ENCODE data around the gene DRICH1.
"Not testable (repeated sequence)": the region's sequence is repeated elsewhere in the genome, so short reads cannot be mapped to it uniquely, and the experiment has no call there.

The DRICH1 gene

DNA sequence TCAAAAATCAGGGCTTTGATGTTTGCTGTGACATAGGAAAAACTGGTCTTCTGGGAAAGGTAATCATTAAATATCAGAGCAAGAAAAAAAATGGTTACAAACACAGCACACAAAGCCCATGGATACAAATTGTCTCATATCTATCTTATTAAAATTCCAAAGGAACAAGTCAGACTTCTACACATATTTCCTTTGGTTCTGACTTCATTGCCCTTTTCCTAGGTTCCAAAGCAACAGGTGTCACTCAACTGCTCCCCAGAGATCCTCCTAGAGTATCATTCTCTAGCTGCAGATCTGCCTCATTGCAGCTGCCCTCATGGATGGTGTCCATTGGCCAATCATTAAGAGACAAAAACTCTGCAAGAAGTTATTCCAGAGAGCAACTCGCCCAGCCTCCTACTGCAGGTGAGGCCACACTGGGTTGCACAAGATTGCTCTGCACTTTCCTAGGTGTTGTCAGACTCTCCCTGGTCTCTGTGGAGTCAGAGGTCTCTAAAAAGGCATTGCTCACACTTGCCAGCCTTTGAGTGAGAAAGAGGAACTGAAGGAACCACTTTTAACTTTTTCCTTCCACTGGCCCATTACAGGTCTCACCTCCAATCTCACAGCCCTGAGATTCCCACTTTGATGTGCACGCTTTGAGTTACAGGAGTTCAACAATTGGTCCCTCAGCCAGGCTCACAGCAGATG is 5.7 kb downstream of the DRICH1 start:
- ATAC-seq: peak; percentile 32
- TF ChIP-seq ZC3H10 (CRISPR knock-in tag; IDR thresholded peaks at IDR 0.05): no peak
- TF ChIP-seq BACH2 (CRISPR knock-in tag; IDR thresholded peaks at IDR 0.05; ENCODE audit: borderline replicate concordance): no peak
- no peak for TF ChIP-seq ESRRG (CRISPR knock-in tag; IDR thresholded peaks at IDR 0.05)

DNA sequence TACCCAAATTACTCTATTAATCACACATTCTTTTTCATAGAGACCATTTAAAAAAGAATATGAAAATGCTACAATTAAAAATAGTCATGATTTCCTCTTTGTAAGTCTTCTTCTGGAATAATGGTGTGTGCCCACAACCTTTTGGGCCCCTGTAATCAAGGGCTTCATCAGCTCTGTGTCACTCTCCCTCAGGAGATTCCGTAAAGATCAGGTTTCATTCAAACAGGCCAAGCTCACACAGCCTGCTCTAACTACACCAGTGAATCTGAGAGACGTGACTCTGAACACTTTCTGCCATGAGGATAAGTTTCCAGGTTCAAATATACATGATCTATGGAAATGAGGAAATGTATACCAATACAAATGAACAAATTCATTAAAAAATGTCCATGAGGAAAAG is 9.5 kb downstream of the DRICH1 start:
- no peak for ATAC-seq
- TF ChIP-seq RARB (CRISPR knock-in tag; IDR thresholded peaks at IDR 0.05) (no peak), PPARA (CRISPR knock-in tag; IDR thresholded peaks at IDR 0.05; ENCODE audit: borderline replicate concordance) (no peak), TOX (CRISPR knock-in tag; IDR thresholded peaks at IDR 0.05; ENCODE audit: borderline replicate concordance) (no peak), BACH2 (CRISPR knock-in tag; IDR thresholded peaks at IDR 0.05; ENCODE audit: borderline replicate concordance) (no peak), ZNF8 (CRISPR knock-in tag; IDR thresholded peaks at IDR 0.05) (no peak), ZFP30 (CRISPR knock-in tag; IDR thresholded peaks at IDR 0.05) (no peak), CSDC2 (CRISPR knock-in tag; IDR thresholded peaks at IDR 0.05) (no peak), GLIS3 (CRISPR knock-in tag; IDR thresholded peaks at IDR 0.05) (no peak)
- TF ChIP-seq, protein P1, sequence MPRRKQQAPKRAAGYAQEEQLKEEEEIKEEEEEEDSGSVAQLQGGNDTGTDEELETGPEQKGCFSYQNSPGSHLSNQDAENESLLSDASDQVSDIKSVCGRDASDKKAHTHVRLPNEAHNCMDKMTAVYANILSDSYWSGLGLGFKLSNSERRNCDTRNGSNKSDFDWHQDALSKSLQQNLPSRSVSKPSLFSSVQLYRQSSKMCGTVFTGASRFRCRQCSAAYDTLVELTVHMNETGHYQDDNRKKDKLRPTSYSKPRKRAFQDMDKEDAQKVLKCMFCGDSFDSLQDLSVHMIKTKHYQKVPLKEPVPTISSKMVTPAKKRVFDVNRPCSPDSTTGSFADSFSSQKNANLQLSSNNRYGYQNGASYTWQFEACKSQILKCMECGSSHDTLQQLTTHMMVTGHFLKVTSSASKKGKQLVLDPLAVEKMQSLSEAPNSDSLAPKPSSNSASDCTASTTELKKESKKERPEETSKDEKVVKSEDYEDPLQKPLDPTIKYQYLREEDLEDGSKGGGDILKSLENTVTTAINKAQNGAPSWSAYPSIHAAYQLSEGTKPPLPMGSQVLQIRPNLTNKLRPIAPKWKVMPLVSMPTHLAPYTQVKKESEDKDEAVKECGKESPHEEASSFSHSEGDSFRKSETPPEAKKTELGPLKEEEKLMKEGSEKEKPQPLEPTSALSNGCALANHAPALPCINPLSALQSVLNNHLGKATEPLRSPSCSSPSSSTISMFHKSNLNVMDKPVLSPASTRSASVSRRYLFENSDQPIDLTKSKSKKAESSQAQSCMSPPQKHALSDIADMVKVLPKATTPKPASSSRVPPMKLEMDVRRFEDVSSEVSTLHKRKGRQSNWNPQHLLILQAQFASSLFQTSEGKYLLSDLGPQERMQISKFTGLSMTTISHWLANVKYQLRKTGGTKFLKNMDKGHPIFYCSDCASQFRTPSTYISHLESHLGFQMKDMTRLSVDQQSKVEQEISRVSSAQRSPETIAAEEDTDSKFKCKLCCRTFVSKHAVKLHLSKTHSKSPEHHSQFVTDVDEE (CRISPR knock-in tag; IDR thresholded peaks at IDR 0.05): no peak
- TF ChIP-seq, protein P2, sequence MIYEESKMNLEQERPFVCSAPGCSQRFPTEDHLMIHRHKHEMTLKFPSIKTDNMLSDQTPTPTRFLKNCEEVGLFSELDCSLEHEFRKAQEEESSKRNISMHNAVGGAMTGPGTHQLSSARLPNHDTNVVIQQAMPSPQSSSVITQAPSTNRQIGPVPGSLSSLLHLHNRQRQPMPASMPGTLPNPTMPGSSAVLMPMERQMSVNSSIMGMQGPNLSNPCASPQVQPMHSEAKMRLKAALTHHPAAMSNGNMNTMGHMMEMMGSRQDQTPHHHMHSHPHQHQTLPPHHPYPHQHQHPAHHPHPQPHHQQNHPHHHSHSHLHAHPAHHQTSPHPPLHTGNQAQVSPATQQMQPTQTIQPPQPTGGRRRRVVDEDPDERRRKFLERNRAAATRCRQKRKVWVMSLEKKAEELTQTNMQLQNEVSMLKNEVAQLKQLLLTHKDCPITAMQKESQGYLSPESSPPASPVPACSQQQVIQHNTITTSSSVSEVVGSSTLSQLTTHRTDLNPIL (CRISPR knock-in tag; IDR thresholded peaks at IDR 0.05; ENCODE audit: low read depth): no peak

DNA sequence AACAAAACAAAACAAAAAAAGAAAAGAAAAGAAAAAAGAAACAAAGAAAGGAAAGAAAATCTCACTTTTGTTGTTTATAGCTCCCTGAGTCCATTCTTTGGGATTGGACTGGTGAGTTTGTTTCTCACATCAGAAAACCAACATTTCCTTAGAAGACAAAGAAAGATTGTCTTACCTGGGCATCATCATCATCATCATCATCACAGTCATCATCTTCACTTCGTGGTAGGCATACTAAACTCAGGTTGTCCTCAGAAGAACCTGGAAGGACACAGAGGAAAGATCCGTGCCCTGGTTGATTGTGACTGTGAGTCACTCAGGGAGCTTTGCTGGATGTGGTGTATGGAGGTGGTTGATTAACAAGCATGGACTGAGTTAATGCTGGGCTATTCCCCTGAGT is 10.2 kb downstream of the DRICH1 start:
- not testable (repeated sequence) for ATAC-seq

DNA sequence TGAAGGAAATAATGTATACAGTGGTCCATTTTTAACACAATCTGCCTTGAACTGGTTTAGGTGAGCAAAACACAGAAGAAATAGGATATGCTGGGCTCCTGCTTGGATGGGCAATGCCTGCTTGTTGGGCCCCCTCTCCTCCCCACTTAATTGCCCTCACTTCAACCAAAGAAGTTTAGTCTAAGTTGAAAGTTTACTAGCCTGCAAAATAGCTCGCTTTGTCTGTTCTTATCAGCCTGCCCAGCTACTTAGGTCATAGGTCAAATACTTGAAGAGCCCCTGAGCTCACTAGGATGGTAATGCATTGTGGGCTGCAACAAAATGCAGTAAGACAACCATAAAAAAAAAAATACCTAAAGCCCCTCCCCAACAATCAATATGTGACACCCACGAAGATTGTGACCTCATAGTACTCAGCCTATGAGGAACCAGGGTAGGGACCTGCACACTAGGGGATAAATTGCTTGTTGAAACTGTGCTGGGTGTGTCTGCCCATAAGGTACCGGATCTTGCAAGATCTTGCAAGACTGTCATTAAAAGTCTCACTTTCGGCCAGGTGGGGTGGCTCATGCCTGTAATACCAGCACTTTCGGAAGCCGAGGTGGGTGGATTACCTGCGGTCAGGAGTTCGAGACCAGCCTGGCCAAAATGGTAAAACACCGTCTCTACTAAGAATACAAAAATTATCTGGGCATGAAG is 10.9 kb downstream of the DRICH1 start:
- ATAC-seq: no peak
- TF ChIP-seq GLIS3 (CRISPR knock-in tag; IDR thresholded peaks at IDR 0.05): no peak
- no peak for TF ChIP-seq CSDC2 (CRISPR knock-in tag; IDR thresholded peaks at IDR 0.05)
- TF ChIP-seq, protein P3, sequence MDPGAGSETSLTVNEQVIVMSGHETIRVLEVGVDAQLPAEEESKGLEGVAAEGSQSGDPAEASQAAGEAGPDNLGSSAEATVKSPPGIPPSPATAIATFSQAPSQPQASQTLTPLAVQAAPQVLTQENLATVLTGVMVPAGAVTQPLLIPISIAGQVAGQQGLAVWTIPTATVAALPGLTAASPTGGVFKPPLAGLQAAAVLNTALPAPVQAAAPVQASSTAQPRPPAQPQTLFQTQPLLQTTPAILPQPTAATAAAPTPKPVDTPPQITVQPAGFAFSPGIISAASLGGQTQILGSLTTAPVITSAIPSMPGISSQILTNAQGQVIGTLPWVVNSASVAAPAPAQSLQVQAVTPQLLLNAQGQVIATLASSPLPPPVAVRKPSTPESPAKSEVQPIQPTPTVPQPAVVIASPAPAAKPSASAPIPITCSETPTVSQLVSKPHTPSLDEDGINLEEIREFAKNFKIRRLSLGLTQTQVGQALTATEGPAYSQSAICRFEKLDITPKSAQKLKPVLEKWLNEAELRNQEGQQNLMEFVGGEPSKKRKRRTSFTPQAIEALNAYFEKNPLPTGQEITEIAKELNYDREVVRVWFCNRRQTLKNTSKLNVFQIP (CRISPR knock-in tag; IDR thresholded peaks at IDR 0.05; ENCODE audit: borderline replicate concordance, low read depth): no peak
- TF ChIP-seq ZFP3 (CRISPR knock-in tag; IDR thresholded peaks at IDR 0.05): no peak
- TF ChIP-seq, protein P4, sequence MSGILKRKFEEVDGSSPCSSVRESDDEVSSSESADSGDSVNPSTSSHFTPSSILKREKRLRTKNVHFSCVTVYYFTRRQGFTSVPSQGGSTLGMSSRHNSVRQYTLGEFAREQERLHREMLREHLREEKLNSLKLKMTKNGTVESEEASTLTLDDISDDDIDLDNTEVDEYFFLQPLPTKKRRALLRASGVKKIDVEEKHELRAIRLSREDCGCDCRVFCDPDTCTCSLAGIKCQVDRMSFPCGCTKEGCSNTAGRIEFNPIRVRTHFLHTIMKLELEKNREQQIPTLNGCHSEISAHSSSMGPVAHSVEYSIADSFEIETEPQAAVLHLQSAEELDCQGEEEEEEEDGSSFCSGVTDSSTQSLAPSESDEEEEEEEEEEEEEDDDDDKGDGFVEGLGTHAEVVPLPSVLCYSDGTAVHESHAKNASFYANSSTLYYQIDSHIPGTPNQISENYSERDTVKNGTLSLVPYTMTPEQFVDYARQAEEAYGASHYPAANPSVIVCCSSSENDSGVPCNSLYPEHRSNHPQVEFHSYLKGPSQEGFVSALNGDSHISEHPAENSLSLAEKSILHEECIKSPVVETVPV (CRISPR knock-in tag; IDR thresholded peaks at IDR 0.05): no peak
- no peak for TF ChIP-seq ZNF70 (CRISPR knock-in tag; IDR thresholded peaks at IDR 0.05)
- TF ChIP-seq, protein P5, sequence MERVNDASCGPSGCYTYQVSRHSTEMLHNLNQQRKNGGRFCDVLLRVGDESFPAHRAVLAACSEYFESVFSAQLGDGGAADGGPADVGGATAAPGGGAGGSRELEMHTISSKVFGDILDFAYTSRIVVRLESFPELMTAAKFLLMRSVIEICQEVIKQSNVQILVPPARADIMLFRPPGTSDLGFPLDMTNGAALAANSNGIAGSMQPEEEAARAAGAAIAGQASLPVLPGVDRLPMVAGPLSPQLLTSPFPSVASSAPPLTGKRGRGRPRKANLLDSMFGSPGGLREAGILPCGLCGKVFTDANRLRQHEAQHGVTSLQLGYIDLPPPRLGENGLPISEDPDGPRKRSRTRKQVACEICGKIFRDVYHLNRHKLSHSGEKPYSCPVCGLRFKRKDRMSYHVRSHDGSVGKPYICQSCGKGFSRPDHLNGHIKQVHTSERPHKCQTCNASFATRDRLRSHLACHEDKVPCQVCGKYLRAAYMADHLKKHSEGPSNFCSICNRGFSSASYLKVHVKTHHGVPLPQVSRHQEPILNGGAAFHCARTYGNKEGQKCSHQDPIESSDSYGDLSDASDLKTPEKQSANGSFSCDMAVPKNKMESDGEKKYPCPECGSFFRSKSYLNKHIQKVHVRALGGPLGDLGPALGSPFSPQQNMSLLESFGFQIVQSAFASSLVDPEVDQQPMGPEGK (CRISPR knock-in tag; IDR thresholded peaks at IDR 0.05; ENCODE audit: borderline replicate concordance): no peak
- TF ChIP-seq ISL1 (CRISPR knock-in tag; IDR thresholded peaks at IDR 0.05): no peak
- TF ChIP-seq, protein P1 (CRISPR knock-in tag; IDR thresholded peaks at IDR 0.05): no peak

All from SK-N-SH treated with all-trans-retinoic acid at 6 μM for 48 hours (cell line).